Measurements from ENCODE around the gene ALG1L2.
"Not testable (repeated sequence)": the region's sequence is repeated elsewhere in the genome, so short reads cannot be mapped to it uniquely, and the experiment has no call there.

Gene ALG1L2, protein sequence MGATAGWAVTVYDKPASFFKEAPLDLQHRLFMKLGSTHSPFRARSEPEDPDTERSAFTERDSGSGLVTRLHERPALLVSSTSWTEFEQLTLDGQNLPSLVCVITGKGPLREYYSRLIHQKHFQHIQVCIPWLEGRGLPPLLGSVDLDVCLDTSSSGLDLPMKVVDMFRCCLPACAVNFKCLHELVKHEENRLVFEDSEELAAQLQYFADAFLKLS

DNA sequence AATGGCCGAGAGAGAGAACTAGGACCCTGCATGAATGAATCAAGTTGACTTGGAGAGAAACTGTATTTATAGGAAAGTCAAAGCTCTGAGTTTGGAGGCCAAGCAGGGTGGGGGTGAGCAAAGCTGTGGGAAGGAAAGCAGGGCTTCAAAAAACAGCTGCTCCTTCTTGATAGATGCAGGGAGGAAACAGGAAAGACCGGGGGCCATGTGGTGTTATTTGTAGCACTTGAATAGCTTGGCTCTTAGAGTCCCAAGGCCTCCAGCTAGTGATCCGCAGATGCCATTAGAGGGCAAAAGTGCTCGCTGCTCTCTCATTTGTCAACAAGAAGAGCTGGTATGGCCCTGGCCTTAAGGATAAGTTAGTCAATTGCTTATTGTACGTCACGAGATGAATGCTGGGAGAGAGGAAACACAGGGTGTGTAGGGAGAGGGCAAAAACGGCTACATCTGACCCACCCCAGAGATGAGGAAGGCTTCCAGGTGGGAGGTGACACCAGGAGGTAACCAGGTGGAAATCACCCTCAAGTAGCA, at the start of gene ALG1L2:
Gene ALG1L2 (plus strand): TSS at position 481 of the 531 bp plus-strand sequence. CDS start 186 bp downstream, outside the sequence.
- no peak for DNase-seq

DNA sequence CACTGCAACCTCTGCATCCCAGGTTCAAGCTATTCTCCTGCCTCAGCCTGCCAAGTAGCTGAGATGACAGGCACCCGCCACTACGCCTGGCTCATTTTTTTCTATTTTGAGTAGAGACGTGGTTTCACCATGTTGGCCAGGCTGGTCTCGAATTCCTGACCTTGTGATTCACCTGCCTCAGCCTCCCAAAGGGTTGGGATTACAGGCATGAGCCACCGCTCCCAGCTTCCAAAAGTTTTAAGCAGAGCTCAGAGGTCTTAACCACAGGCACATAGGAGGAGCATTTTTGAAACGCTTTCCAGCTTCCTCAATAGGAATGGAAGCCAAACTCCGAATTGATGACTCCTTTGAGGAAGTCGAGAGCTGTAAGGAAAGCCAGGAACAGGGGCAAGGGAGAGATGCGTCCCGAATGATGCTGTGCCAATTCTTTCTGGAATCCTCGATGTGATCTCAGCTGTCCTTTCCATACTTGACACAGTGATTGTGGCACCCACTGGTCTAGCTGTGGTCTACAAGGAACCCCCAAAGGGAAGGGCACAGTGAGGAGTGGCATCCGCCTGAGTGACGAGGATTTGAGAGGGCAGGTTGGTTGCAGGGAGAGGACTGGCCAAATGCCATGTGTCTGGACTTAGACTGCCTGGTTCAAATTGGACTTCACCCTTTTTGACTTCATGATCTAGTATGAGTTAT, 44.4 kb upstream of the ALG1L2 start:
- peak; percentile 52 for DNase-seq

DNA sequence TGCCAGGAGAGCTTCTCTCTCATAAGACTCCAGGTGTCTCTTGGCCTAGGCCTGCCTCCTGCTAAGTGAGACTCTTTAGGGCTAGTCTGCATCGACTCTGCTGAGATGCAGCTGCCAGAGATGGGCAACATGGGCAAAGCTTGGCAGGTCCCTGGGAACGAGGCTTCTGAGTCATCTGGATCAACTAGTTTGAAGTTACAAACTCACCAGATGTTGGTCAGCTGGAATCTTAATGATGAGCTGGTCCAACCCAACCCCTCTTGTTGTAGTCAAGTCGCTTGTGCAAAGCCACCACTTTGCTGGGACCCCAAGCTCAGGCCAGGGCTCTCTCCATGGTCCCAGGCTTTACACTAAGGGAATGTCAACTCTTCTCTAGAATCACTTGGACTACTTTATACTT, 38.9 kb upstream of the ALG1L2 start:
- not testable (repeated sequence) for DNase-seq

DNA sequence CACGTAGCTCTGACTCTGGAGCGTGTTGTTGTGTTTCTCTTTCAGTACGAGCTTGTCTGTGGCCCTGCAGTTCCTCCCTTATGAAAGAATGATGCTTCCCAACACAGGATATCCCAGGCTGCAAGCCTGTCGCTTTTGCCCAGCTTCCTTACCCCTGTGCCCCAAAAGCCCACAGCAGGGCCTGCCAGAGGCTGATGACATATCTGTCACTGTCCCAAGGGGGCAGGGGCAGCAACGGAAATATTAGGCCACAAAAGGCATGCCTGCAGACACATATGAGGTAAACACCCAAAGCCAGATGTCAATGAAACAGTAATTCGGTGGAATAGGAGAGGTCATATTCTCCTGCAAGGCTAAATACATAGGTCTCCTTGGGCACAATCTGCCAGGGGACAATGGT, 38.0 kb upstream of the ALG1L2 start:
- DNase-seq = not testable (repeated sequence)

DNA sequence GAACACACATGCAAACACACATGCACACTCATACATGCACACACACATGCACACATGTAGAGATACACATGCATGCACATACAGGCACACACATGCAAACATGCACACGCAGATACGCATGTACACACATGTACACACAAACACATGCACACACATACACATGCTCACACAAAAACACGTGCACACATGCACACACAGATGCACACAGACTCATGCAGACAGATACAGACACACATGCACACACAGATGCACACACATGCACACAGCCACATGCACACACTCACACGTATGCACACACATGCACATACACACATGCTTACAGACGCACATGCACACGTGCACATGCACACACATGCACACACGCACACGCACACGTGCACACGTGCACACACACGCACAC, 37.3 kb upstream of the ALG1L2 start:
- DNase-seq = no peak

DNA sequence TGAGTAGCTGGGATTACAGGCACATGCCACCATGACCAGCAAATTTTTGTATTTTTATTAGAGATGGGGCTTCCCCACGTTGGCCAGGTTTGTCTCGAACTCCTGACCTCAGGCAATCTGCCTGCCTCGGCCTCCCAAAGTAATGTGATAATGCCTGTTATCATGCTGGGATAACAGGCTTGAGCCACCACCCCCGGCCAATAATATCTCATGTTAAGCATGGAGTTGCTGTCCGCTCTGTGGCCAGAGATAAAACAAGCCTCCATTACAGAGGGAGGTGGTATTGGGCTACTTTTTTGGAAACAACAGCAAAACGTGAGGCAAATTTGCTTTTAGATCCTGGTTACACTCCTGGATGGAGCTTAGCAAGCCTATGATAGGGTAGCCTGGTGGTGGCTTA, 32.9 kb upstream of the ALG1L2 start:
- DNase-seq = no peak

DNA sequence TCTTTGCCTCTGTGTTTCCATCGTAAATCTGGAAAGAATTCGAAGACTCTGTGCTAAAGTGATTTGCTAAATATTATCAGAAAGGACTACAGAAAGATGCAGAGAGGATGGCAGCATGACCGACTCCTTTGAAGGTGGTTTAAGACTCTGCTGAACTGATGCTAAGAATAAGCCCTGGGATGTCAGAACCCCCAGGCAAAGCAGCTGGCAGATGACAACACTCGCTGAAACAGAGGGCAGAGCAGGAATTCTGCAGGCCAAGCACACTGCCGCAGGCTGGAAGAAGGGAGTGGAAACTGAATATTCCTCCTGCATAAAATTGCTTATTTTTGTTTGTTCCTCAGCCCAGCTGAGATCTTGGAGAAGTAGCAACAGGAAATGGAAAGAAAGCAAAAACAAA, 29.3 kb upstream of the ALG1L2 start:
- not testable (repeated sequence) for DNase-seq

DNA sequence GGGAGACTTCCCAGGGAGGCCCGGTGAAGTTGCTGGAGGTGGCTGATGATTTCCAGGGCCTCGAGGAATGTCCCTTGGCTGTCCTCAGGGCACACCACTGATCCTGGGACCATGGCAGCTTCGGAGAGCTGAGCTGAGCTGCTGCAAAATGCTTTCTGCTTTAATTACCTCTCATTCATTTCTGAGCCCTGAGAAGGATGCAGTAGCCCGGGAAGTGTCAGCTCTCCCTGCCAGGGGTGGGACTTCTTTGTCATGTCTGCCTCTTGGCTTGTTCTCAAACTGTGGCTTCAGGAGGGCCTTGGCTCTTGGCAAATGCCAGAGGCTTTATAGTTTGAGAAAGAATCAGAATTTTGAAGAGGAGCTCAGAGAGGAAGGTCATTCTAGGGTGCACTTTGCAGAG, 28.7 kb upstream of the ALG1L2 start:
- not testable (repeated sequence) for DNase-seq

DNA sequence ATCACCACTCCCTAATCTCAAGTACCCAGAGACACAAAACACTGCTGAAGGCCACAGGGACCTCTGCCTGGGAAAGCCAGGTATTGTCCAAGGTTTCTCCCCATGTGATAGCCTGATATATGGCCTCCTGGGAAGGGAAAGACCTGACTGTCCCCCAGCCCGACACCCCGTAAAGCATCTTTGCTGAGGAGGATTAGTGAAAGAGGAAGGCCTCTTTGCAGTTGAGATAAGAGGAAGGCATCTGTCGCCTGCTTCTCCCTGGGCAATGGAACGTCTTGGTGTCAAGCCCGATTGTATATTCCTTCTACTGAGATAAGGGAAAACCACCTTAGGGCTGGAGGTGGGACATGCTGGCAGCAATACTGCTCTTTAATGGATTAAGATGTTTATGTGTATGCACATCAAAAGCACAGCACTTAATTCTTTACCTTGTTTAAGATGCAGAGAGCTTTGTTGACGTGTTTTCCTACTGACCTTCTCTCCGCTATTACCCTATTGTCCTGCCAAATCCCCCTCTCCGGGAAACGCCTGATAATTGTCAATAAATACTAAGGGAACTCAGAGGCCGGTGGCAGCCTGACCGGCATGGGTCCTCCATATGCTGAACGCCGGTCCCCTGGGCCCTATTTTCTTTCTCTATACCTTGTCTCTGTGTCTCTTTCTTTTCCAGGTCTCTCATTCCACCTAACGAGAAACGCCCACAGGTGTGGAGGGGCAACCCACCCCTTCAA, 23.9 kb upstream of the ALG1L2 start:
- not testable (repeated sequence) for DNase-seq

DNA sequence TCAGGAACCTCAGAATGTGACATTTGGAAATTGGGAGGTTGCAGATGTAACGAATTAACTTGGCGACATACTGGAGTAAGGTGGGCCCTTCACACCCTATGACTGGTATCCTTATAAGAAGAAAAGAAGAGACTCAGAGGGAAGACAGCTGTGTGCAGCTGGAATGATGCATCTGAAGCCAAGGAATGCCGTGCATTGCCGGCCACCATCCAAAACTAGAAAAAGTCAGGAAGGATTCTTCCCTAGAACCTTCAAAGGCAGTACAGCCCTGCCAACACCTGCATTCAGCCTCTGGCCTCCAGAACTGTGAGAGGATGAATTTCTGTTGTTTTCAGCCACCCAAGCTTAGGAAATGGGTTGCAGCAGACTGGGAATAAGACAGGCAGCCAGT, 23.4 kb upstream of the ALG1L2 start:
- not testable (repeated sequence) for DNase-seq

DNA sequence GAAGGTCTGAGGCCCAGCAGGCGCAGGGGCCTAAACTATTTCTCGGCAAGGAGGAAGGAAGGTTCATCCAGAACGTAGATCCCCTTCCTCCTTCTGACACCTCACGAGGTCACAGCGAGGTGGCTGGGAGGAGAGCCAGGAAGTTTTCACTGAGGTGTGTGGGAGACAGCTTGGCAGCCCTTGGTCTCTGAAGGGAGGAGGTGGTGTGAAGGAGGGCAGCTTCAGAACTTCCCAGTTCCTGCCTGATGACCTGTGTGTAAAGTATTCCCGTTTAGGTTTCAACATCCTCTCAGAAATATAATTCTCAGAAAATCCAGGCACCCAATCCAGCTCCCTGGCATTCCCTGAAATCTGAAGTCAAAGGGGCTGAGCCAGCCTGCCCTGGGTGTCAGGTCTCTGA, 22.9 kb upstream of the ALG1L2 start:
- DNase-seq = peak; percentile 72

DNA sequence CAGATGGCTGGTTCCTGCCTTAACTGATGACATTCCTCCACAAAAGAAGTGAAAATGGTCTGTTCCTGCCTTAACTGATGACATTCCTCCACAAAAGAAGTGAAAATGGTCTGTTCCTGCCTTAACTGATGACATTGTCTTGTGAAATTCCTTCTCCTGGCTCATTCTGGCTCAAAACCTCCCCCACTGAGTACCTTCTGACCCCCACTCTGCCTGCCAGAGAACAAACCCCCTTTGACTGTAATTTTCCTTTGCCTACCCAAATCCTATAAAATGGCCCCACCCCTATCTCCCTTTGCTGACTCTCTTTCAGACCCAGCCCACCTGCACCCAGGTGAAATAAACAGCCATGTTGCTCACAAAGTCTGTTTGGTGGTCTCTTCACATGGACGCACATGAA, 22.5 kb upstream of the ALG1L2 start:
- not testable (repeated sequence) for DNase-seq

DNA sequence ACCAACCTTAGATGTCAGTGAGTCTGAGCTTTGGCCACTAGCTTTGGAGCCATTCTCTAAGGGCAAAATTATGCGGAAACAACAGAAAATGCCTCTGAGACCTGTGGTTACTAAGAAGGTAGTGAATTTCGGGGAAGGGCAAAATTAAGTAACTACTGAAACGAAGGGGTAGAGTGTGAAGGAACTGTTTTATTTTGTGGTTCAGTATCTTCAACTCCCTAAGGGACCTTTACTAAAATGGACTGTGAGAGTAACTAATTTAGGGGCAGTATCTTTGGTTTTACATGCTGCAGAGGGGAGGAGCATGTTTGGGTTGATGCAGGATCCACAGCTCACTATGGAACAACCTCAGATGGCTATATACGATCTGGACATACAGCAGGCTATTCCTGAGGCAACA, 8.0 kb upstream of the ALG1L2 start:
- no peak for DNase-seq

DNA sequence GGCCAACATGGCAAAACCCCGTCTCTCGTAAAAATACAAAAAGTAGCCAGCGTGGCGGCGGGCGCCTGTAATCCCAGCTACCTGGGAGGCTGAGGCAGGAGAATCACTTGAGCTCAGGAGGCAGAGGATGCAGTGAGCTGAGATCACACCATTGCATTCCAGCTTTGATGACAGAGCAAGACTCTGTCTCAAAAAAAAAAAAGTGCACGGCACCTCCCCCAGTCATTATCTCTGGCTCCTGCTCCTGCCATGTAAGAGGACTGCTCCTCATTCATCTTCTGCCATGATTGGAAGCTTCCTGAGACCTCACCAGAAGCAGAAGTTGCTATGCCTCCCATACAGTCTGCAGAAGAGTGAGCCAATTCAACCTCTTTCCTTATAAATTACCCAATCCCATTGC, 4.0 kb upstream of the ALG1L2 start:
- no peak for DNase-seq

DNA sequence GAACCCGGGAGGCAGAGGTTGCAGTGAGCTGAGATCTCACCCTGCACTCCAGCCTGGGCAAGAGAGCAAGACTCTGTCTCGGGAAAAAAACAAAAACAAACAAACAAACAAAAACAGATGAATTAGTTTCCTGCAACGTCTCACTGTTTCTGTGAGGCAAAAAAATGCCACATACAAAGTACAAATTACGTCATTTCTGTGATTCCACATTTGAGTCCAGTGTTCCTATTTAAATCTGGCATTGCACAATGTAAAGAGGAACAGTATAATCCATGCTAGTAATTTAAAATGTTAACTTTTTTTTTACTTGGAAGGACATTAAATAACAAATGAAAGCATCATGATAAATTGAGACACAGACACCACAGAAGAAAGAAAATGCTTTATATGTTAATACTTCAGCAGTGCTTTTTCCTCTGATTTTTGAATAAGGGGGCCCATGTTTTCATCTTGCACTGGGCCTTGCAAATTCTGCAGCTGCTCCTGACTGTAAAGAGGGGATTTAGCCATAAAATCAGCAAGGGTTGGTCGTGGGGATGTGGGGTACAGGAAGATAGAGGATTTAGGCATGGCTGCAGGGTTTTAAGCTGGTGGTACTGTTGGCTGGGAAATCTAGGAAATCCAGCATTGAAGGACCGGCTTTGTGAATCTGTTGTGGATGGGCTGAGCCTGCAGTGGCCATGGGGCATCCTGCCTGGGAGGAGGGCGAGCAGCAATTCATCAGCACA, 1.9 kb downstream of the ALG1L2 start:
- not testable (repeated sequence) for DNase-seq

DNA sequence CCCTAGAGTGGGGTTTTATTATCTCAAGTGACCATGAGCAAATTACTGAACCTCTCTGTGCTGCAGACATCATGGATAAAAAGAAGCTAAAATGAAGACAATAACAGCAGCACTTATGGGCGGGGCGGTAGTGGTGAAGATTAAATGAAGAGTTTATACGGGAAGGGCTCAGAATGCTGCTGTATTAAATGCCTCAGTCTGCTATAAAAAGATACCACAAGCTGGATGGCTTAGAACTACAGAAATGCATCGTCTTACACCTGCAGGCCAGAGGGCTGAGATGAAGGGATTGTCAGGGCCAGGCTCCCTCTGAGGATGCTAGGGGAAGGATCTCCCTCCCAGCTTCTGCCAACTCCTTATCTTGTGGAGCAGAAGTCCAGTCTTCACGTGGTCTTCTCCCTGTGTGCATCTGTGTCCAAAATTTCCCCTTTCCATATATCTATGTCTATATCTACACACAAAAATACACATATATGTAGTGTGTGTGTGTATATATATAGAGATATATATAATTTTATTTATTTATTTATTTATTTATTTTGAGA, 2.9 kb downstream of the ALG1L2 start:
- no peak for DNase-seq

DNA sequence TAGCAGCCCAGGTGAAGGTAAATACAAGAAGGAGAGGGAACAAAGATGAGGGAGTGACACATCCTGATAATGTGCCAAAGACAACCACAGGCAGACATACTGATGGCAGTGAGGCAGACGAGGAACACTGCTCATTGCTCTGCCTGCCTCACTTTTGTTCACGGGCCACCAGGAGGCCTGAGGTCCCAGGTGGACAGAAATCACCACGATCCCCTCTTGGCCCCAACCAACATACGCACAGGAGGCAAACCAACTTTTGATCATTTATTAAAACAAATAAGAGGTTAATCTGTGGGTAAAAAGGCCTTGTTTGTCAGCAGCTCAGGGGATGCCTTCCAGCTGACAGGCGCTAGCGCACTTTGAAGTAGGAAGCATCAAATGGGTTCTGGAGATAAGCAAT, 4.2 kb downstream of the ALG1L2 start:
- no peak for DNase-seq

DNA sequence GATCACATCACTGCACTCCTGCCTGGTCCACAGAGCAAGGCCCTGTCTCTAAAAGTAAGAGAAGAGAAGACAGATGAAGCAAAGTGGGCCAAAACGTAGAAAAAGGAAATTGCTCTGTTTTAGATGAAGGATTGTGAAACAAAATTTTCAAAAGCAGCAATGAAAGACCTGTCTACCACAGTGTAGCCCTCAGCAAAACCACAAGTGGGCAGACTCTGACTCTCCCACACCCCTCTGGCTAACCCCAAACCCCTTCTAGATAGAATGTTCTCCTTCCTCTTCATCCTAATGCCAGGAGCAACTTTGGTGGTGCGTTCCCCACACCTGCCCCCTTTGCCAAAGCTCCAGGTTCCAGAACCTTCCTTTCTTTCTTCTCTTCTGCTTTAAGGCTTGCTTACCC, 5.0 kb downstream of the ALG1L2 start:
- DNase-seq = not testable (repeated sequence)

DNA sequence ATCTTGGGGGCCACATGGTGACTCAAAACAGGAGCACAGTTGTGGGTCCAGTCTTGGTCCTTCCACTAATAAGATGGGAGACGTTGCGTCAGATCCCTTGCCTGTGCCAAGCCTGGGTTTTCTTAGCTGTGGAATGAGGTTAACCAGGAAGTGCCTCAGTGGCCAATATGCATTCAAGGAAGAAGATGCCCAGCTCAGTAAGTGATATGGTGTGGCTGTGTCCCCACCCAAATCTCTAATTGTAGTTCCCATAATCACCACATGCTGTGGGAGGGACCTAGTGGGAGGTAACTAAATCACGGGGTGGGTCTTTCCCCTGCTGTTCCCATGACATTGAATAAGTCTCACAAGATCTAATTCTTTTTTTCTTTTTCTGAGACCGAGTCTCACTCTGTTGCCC, 6.4 kb downstream of the ALG1L2 start:
- no peak for DNase-seq

DNA sequence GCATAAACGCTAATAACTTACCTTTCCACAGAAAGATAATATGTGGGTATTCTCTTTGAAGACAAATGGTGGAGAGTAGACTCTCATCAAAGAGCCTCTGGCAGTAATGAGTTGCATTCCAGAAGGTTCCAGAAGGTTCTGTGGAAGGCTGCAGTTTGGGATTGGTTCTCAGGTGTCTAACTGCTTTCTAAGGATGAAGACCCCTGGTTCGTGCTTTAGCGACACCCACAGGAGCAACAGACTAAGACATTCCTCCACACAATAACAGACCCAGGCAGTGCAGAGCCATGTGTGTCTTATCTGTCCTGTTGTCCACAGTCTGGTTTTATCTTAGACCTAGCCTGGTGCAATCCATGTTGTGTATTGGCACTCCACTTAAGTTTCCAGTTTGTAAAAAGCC, 9.1 kb downstream of the ALG1L2 start:
- not testable (repeated sequence) for DNase-seq

DNA sequence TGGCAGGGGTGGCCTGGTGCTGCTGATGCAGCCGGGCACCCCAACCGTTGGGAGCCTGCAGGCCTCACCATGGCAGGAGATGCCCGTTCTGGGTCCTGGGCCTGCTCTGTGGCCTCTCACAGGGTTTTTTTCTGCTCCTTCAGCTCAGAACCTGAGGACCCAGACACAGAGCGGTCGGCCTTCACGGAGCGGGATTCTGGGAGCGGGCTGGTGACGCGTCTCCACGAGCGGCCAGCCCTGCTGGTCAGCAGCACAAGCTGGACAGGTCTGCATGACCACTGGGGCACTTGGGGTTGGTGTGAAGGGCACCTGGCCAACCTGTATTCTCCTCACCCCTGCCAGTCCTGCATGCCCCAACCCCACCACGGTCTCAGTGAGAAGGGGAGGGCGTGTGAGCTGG, 10.3 kb downstream of the ALG1L2 start:
- no peak for DNase-seq

DNA sequence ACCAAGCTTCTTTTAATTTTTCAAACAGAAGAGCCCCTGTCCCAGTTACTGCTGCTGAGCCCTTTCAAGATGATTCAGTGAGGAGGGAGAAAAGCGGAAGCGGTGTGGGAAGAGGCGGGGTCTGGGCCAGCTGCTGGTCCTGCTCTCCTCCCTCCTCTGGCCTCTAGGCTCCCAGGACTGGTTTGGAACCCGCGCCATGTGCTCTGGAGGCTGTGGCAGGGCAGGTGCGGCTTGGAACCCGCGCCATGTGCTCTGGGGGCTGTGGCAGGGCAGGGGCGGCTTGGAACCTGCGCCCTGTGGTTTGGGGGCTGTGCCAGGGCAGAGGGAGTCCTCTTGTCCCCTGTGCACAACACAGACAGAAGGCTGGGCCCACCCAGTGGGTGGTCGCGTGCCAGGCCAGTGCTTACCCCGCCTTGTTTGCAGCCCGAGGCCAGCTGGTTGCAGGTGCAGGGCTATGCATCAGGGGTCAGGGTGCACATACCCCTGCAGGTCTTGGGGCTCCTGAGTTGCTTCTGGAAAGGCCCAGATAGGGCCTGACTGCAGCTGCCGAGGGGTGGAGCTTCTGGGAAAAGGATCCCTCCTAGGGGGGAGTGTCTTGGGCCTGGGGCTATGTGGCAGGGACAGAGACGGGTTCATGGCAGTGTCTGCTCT, 12.2 kb downstream of the ALG1L2 start:
- DNase-seq = no peak
